NOMO-1 treated with DMSO at 0.1 percent for 48 hours (cell line): ENCODE results near the gene CMTR1.
"Not testable (repeated sequence)": the region's sequence is repeated elsewhere in the genome, so short reads cannot be mapped to it uniquely, and the experiment has no call there.

Experiments used
- DNase-seq: peaks from one replicate; lab custom pipeline; 2025; ENCODE audit not compliant: unreplicated experiment; lab: John Stamatoyannopoulos, UW

Gene CMTR1

GRCh38 chr6:37435373-37435772, 2.4 kb downstream of the CMTR1 start:
- no peak for DNase-seq

GRCh38 chr6:37435816-37436215, 2.8 kb downstream of the CMTR1 start:
- DNase-seq = no peak

- DNase-seq = no peak
These were observed 5.9 kb downstream of the CMTR1 start for GRCh38 chr6:37438930-37439329.

DNA sequence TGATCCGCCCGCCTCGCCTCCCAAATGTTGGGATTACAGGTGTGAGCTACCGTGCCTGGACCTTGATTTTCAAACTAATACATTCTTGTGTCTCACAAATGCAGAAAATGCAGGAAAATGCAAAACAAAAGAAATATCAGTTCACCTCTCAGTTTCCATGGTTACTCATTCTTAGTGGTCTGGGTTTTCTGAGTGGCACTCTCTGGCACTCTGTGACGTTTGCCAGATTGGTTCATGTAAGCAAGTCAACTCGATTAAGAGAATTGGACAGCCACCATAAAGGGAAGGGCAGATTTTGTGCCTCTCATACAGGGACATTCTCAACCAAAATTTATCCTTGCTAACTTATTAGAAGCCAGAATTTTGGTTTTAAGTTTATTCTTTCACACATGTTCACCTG, 8.6 kb downstream of the CMTR1 start:
- DNase-seq = no peak

DNA sequence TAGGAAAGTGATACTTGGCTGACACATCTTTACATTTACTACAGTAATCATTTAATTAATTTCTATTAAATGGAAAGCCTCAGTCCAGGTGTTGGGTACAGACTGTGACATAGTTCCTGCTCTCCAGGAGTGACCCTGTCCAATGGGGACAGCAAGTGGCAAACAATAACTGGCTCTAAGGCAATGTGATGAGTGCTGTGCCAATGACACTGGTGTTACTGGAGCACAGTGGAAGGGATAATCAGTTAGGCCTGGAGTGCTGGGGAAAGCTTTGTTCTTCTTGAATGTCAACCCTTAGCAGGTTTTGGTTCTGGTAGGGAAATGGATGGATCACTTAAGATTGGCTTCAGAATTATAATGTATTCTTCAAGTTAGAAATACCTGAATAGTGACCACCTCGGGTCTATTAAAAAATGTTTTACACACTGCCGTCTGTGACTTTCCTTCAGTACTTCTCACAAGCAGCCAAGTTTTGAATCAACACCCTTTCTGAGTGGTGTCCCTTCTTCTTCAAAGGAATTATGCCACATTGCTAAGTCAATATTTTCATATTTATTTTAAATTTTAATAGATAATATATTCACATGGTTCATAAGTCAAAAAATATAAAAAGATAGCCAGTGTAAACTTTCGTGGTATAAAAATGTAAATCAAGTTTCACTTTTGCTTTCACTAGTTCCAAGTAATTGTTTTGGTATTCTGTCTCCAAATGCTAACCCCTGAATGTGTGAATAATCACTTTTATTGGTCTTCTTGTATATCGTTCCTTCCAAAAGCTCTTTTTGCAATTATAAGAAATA, 9.6 kb downstream of the CMTR1 start:
- DNase-seq = no peak

GRCh38 chr6:37443216-37443542, 10.2 kb downstream of the CMTR1 start:
- not testable (repeated sequence) for DNase-seq

DNA sequence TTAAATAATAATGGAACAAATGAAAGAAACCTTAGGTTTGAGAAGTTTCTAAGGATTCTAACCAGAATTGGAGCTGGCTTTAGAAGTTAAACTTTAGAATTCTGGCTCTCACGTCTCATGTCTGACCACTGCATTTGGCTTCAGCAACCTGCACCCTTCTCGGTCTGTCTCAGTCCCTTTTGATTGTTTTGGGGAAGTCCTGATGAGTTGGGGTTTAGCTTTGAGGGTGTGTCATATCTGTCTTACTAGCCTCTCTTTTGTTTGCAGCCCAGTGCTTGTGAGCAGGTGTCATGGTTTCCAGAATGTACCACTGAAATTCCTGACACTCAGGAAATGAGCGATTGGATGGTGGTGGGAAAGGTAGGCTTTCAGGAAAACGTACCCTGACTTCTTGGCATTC, 17.0 kb downstream of the CMTR1 start:
- DNase-seq = no peak

DNA sequence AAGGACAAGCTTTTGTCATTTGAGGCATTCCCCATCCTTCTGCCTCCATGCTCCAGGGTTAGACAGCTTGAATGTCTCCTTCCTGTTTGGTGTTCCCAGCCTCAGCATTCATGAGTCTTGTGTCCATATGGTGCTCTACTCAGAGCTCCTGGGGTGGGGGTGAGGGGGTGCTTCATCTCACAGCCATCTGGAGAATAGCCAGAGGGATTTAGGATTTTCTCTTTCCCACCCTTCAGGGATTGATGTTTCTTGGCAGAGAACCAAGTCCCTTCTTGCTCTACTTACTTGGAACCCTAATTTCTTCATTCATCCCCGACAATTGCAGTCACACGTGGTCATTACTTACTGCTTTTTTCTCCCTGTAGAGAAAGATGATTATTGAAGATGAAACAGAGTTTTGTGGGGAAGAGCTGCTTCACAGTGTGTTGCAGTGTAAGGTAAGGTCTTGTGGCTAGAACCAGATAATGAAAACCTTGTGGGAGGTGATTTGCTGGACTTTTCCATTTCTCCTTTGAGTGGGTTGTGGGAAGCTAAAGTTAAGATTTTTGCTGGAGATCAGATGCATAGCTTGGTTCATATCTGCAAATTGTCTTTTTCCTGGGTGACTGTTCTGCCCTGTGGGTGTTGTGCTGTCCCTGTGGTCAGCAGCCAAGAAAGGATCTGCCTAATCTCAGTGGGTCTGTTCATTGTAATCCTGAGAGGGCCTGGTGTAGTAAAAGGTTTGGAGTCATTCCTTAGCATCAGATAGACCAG, 18.6 kb downstream of the CMTR1 start:
- DNase-seq = no peak

DNA sequence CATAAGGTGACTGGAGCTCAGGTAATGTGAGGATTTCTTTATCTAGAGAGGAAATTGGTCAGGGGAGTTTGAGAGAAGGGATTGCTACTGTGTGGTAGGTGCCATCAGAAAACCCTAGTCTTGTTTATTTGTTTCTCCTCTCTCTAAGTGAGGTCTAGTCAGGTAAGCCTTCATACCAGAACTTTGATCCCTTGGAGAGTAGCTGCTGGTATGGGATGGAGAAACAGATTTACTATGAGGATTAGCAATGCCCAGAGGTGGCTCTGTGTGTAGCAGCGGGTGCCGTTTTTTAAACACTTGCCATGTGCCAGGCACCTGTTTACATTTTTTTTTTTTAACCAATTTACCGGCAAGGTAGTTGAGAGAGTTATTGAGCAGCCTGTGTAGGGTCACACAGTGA, 19.5 kb downstream of the CMTR1 start:
- no peak for DNase-seq

DNA sequence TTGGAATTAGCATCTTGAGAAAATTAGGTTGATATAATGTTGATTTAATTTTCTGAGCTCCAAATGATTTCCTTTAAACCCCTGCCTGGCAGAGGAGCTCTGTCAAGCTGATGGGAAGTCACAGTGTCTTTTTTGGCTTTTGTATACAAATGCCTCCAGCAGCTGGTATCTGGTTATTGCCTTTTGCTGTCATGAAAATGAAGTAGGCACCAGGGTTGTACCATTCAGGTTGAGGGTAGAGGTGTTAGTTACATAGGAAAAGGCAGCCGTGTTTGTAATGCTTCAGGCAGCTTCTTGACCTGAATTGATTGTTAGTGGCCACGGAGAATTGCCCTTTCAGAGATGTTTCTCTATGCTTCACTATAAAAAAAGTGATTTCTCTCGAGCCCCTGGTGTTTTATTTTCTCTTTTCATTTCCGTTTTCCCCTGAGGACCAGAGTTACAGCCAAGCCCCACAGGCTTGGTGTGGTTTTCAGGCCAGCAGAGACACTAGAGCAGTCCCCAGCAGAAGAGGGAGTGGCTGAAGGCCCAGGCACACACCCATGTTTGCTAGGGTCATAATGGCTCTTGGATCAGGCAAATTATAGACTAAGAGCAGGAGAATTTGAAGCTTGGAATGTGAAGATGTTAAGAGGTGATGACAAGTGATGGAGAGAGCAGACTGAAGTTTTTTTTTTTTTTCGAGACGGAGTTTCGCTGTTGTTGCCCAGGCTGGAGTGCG, 21.6 kb downstream of the CMTR1 start:
- DNase-seq = no peak

DNA sequence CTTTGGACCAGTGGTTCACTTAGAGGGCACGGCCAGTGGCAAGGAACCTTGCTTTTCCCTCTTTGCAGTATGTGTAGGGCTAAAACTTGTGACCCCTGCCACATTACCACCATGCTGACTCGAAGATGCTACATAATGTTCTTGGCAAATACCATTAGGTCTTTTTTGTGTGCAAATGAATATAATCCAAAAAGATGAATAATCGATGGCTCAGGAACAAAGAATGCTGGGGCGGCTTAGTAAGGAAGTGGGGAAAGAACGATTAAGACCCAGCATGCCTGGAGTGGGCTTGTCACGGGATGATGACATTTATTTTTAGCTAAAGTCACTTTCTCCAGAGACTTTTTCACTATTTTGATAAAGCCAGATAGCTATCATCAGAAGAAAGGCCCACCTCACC, 23.1 kb downstream of the CMTR1 start:
- no peak for DNase-seq

DNA sequence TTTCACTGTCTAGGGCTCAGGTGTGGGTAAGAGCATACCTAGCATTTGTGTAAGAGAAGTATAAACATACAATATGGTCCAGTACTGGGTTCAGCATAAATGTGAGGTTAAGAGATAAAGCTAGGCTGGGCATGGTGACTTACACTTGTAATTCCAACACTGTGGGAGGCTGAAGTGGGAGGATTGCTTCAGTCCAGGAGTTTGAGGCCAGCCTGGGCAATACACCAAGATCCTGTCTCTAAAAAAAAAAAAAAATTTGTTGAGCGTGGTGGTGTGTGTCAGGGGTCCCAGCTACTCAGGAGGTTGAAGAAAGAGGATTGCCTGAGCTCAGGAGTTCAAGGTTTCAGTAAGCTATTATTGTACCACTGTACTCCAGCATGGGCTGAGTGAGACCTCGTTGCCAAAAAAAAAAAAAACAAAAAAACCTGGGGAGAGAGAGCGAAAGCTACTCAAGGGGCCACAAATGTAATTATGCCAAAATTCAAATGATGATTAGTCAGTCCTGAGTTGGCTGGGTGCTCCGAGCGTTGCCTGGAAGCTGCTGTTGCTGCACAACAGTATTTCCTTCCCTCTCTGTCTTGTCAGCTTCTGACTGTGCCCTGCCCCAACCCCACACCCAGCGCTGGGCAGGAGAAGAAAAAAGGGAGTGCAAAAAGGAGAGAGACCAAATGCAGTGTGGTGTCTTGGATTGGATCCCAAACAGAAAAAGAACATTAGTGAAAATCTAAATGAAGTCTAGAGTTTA, 24.0 kb downstream of the CMTR1 start:
- no peak for DNase-seq

- no peak for DNase-seq
These were observed 27.2 kb downstream of the CMTR1 start for GRCh38 chr6:37459981-37460800.

DNA sequence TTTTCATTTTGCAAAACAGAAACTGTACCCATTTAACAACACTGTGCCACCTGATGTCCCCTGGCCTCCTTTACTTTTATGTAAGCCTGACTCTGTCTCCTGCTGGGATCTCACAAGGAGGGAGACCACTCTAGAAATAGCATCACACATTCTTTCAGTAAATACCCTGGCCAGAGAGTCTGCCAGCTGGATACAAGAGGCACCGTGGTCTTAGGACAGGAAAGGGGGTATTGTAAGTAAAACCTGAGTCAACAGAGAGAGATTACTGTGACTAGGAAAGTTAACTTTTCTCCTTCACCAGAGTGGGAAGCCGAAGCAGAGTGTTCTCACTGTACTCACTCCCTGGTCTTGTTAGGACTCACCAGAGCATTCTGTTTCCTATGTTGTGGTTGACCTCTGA, 27.8 kb downstream of the CMTR1 start:
- DNase-seq = no peak

DNA sequence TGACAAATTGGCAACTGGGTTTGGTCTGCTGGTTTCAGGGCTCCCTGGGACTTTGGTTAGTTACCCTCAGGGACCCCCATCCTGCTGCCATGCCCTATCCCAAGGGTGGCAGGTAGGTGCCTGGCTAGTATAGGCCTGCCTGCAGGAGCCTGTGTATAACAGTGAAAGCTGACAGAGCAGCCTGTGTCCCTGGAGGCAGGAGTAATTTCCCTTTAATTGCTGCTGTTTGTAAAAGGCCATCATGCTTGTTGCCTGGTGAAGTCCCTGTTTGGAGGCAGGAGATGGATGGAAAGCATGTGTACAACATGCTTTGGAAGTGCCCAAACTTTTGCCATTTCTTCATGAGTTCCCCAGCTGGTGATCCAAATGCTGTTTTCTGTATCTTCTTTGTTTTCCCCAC, 30.1 kb downstream of the CMTR1 start:
- no peak for DNase-seq

- DNase-seq = no peak
These were observed 34.7 kb downstream of the CMTR1 start for GRCh38 chr6:37467718-37468117.

GRCh38 chr6:37473364-37474095, 40.5 kb downstream of the CMTR1 start:
- no peak for DNase-seq

GRCh38 chr6:37474316-37474715, 41.3 kb downstream of the CMTR1 start:
- no peak for DNase-seq

GRCh38 chr6:37477191-37477590, 44.2 kb downstream of the CMTR1 start:
- DNase-seq = no peak
